Astrocyte of the cerebellum (primary cell): ENCODE measurements around the gene WNT1.

Experiments used
- DNase-seq: peaks from one replicate; pipeline ENCODE4 v3.0.0-alpha.2; 2011; ENCODE audit warnings: low read depth
- H3K4me3 ChIP-seq: 2 replicates; pipeline ENCODE4 v1.5.1; 2011; ENCODE audit warnings: mild to moderate bottlenecking, low read depth, low read length, moderate library complexity
- in situ Hi-C: cut with HindIII; loops from 2 replicates; pipeline ENCODE4 v1.10.0; 2017; ENCODE audit warnings: low sequenced_read_pairs
- TF ChIP-seq, protein P1 (sequence below): IDR thresholded peaks from 2 replicates; pipeline ENCODE4 v1.5.1; 2012; ENCODE audit warnings: low read length, low read depth, moderate library complexity, mild to moderate bottlenecking; ENCODE audit errors: missing control alignments

WNT1 gene

DNA sequence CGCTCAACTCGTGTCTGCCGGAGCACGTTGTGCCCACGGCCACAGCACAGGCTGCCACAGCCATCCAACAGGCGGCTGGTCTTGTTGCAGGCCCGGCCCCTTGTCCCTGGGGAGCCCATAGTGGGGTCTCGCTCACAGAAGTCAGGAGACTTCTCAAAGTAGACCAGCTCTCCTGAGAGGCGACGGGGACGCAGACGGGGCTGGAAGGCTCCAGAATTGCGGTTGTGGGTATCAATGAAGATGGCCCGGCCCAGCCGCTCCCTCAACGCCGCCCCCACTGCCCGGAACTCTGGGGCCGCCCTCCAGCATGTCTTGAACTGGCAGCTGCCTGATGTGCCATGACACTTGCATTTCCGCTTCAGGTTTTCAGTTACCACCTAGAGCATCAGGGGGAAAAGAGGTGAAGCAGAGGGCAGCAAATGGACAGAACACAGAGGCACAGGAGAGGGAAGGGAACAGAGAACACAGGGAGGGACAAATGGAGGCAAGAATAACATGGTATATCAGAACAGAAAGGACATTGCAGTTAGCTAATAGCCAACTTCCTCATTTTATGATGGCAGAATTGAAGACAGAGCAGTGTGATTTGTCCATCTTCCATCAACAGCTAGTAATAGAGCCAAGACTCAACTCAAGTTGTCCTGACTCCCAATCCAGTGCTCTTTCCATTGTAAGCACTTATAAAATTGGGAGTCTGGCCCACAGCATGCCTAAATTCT lies 11.8 kb upstream of the WNT1 start:
- DNase-seq: no peak
- no peak overlapping the region for H3K4me3 ChIP-seq
- in situ Hi-C loops: no loop called here
- TF ChIP-seq, protein P1, sequence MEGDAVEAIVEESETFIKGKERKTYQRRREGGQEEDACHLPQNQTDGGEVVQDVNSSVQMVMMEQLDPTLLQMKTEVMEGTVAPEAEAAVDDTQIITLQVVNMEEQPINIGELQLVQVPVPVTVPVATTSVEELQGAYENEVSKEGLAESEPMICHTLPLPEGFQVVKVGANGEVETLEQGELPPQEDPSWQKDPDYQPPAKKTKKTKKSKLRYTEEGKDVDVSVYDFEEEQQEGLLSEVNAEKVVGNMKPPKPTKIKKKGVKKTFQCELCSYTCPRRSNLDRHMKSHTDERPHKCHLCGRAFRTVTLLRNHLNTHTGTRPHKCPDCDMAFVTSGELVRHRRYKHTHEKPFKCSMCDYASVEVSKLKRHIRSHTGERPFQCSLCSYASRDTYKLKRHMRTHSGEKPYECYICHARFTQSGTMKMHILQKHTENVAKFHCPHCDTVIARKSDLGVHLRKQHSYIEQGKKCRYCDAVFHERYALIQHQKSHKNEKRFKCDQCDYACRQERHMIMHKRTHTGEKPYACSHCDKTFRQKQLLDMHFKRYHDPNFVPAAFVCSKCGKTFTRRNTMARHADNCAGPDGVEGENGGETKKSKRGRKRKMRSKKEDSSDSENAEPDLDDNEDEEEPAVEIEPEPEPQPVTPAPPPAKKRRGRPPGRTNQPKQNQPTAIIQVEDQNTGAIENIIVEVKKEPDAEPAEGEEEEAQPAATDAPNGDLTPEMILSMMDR: no peak

DNA sequence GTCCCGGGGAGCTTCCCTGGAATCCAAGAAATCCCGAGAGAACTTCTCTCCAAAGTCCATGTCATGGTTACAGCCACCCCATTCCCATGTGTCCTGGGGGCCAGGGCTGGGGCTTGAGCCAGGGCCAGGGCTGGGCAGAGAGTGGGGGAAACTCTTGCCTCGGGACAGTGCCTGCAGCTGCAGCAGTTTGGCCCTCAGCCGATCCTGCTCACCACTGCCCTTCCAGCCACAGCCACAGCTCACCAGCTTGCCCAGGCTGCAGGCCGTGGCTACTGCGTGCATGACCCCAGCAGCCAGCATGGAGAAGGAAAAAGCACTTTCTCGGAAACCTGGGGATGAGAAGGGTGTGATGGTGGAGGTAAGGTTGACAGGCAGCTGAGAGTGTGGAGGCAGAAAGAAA lies 10.1 kb upstream of the WNT1 start:
- no peak for DNase-seq
- H3K4me3 ChIP-seq: no peak overlapping the region
- TF ChIP-seq, protein P1: no peak
- in situ Hi-C loops: no loop called here

DNA sequence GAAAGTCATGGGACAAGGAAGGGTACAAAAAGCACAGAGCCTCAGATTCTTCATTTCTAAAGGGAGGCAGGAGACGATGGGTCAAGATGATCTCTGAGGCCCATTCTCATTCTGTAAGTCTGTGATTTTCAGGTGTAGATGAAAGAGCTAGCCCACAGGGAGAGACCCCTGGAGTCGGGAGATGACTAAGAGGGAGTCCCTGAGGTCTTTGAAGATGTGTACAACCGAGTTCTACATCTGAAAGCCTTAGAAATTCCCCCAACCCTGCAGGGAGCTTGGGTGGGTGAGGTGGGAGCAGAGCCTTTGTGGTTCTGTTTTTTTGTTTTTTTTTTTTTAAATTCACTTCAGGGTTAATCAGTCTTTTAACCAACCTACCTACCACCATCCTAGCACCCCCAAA lies 9.7 kb upstream of the WNT1 start:
- TF ChIP-seq, protein P1: no peak
- no peak overlapping the region for H3K4me3 ChIP-seq
- in situ Hi-C loops: no loop called here
- no peak for DNase-seq

DNA sequence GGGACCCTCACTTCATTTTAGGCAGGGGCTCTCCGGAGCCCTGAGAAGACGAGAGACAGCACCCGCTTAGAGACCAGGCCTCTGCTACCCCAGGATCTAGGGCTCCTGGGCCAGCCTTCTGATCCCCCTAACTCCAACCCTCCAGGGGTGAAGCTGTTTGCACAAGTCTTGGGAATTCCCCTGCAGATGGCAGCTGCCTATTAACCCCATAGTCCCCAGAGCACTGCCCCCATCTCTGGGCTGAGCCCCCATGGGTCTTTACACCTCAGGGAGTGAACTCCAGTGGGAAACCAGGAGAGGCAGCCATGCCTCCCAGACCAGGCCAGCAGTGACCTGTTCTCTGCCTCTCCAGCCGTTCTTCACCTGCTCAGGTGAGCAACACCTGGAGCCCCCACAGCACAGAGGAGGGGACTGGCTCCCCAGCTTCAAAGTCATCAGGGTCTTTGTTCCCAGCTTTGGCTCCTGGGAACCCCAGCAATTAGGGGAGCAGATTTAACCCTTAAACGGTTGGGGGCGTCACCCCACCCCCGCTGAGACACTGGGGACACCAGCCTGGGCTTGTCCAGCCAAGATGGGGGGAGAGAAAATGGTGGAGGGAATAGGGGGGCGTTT lies 8.9 kb upstream of the WNT1 start:
- TF ChIP-seq, protein P1: no peak
- H3K4me3 ChIP-seq: no peak overlapping the region
- DNase-seq: no peak
- in situ Hi-C loops: no loop called here

DNA sequence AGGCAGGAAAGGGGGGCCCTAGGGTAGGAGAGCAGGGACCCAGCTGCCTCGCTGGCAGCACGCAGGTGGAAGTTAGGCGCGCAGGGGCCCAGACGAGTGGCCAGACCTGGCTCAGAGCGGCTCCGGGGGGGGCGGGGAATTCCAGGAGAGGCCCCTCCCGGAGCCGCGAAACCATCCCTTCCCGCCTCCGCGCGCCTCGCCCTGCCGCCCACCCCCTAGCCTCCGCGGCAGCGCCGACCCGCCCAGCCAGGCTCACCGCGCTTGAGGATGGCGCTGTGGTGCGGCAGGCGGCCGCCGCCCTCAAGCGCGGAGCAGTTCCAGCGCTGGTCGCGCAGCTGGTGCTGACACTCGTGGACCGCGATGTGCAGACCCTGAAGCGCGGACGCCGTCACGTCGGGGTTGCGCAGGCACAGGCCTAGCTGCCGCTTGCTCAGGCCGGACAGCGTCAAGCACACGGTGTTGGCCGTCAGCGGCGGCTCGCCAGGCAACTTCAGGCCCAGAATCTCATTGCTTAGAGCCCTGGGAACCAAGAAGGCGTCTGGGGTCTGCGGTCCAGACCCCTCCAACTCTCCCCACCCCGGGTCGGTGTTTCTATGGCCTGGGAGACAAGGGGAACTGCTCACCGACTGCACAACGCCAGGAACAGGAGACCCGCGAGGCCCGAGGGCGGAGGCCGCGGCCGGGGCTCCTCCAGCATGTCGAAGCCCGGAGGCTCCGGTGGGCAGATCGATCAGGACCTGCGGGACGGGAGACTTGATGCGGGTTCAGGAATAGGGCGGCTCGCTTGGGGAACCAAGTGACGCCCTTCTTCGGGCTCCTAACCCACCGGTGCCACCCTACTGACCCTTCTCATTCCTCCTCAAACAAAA lies 8.1 kb upstream of the WNT1 start:
- TF ChIP-seq, protein P1: no peak
- in situ Hi-C loops: no loop called here
- no peak overlapping the region for H3K4me3 ChIP-seq
- no peak for DNase-seq

DNA sequence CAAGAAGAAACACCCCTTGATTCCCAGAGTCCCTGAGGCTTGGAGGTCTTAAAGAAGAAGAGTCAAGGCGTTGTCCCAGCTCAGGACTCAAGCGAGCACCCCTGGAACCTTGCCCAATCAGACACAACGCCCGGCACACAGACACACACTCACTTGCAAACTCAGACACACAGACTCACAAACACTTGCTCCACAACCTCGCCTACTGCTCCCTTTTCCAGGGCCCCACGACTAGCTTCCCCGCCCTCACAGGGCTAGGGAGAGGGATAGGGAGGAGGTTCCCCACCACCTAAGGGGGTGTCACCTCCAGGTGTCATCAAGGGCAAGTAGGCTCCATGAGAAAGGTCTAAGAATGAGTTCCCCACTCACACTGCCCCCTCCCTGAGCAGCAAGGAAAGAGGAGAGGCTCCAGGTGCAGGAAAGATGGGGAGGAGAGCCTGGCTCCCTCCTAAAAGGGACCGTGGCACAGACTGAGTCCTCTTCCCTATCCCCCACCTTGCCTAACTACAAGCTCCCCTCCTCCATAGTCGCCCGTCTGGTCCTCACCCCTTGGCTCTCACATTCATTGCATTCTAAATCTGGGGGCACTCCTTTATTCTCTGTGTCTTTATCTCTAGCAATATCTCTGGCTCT lies 7.3 kb upstream of the WNT1 start:
- TF ChIP-seq, protein P1: no peak
- no peak overlapping the region for H3K4me3 ChIP-seq

More for the DNA sequence above, 7.3 kb upstream of the WNT1 start:
- in situ Hi-C loops: no loop called here
- DNase-seq: no peak
